SU-DHL-6 (cell line): ENCODE data around the gene ASCC3.

ENCODE experiments used
- H2AFZ ChIP-seq: fragments of 200-600 bp; sonication (generic); 2 replicates; pipeline ENCODE4 v1.6.1; 2014; ENCODE audit warnings: low read depth, mild to moderate bottlenecking, moderate library complexity, mixed read lengths, antibody characterized with exemption, low read length; ENCODE audit not compliant: severe bottlenecking
- H3F3A ChIP-seq: fragments of 200-600 bp; shearing (Covaris generic); 2 replicates; pipeline ENCODE4 v1.6.0; 2016; ENCODE audit warnings: antibody characterized with exemption, mild to moderate bottlenecking; ENCODE audit not compliant: insufficient read depth
- H3K27ac ChIP-seq: fragments of 200-600 bp; sonication (generic); 2 replicates; pipeline ENCODE4 v1.5.1; 2016; ENCODE audit warnings: low read depth, mild to moderate bottlenecking, low read length, moderate library complexity, mixed read lengths
- H3K27me3 ChIP-seq: fragments of 200-600 bp; sonication (generic), shearing (Covaris generic); 2 replicates; pipeline ENCODE4 v1.6.0; 2014; ENCODE audit warnings: mild to moderate bottlenecking, low read length
- H3K36me3 ChIP-seq: fragments of 200-600 bp; sonication (generic); 2 replicates; pipeline ENCODE4 v1.6.1; 2014; ENCODE audit warnings: mild to moderate bottlenecking, low read length, mixed read lengths
- H3K4me2 ChIP-seq: fragments of 300-600, 200-600 bp; shearing (Covaris generic), sonication (generic); 2 replicates; pipeline ENCODE4 v1.6.0; 2014; ENCODE audit warnings: low read length, low read depth, mild to moderate bottlenecking; ENCODE audit not compliant: poor library complexity, severe bottlenecking
- H3K4me3 ChIP-seq: fragments of 200-600 bp; sonication (generic); 2 replicates; pipeline ENCODE4 v1.5.1; 2014; ENCODE audit warnings: antibody characterized with exemption, low read length, mild to moderate bottlenecking, mixed read lengths; ENCODE audit not compliant: insufficient read depth, poor library complexity, severe bottlenecking
- H3K79me2 ChIP-seq: fragments of 200-600 bp; sonication (generic); 2 replicates; pipeline ENCODE4 v1.6.1; 2014; ENCODE audit warnings: mild to moderate bottlenecking, low read length, moderate library complexity; ENCODE audit not compliant: insufficient read depth
- H3K9ac ChIP-seq: fragments of 200-600 bp; sonication (generic); 2 replicates; pipeline ENCODE4 v1.7.0; 2014; ENCODE audit warnings: mild to moderate bottlenecking, low read length
- H3K9me2 ChIP-seq: fragments of 200-600 bp; sonication (generic); replicated peaks from 2 replicates; pipeline ENCODE4 v1.6.1; 2014; ENCODE audit warnings: low read length; ENCODE audit not compliant: insufficient read depth
- H3K9me3 ChIP-seq: fragments of 200-600 bp; sonication (generic); 2 replicates; pipeline ENCODE4 v1.6.1; 2014; ENCODE audit warnings: low read length, mixed read lengths; ENCODE audit not compliant: insufficient read depth
- H4K20me1 ChIP-seq: fragments of 200-600 bp; sonication (generic); 2 replicates; pipeline ENCODE4 v1.6.1; 2014; ENCODE audit warnings: low read depth, mild to moderate bottlenecking, antibody characterized with exemption, low read length, moderate library complexity, mixed read lengths
- CTCF ChIP-seq: fragments of 200-600 bp; sonication (generic); IDR thresholded peaks from one replicate; pipeline ENCODE4 v1.5.1; 2017; ENCODE audit warnings: antibody characterized with exemption, mild to moderate bottlenecking, low read length, moderate library complexity; ENCODE audit not compliant: insufficient read depth, poor library complexity, severe bottlenecking
- EZH2phosphoT487 ChIP-seq: fragments of 200-600 bp; sonication (generic), shearing (Covaris generic); conservative IDR thresholded peaks from 2 replicates; pipeline ENCODE4 v1.6.1; 2018; ENCODE audit warnings: mild to moderate bottlenecking, antibody characterized with exemption, low read length, moderate library complexity, mixed read lengths

Gene ASCC3

GRCh38 chr6:100865525-100865924 is 15.6 kb downstream of the ASCC3 start:
- no peak overlapping the region for H3K4me2 ChIP-seq
- H3K27ac ChIP-seq: no peak overlapping the region
- peaks cover 67% of the 10 kb centered on the region for H3K36me3 ChIP-seq
- no peaks in the 10 kb centered on the region for H3F3A ChIP-seq
- no peaks in the 10 kb centered on the region for H3K27me3 ChIP-seq
- H3K9me2 ChIP-seq: no peaks in the 10 kb centered on the region
- no peak overlapping the region for H2AFZ ChIP-seq
- TF ChIP-seq EZH2phosphoT487: no peak
- no peak for TF ChIP-seq CTCF
- H4K20me1 ChIP-seq: no peaks in the 10 kb centered on the region
- H3K9me3 ChIP-seq: no peaks in the 10 kb centered on the region
- peaks cover 21% of the 10 kb centered on the region for H3K79me2 ChIP-seq
- H3K9ac ChIP-seq: no peak overlapping the region
- H3K4me3 ChIP-seq: no peak overlapping the region

DNA sequence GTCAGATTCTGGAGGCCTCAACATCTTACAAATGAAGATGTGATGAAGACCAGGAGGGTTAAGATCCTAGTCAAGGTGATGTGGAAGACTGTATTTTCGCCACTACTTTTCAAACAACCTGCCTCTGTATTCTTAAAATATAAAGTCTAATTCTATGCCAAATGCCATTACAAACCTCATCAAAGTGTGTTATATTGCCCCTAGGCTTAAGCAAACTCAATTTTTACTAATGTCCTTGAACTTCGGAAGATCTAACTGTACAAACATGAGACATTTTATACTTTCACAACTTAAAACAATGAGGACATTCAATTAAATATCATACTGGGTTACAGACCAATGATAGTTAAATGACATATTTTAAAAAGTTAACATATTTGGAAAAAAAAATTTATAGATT is 19.1 kb downstream of the ASCC3 start:
- no peaks in the 10 kb centered on the region for H3K27me3 ChIP-seq
- no peak overlapping the region for H3K27ac ChIP-seq
- H3K9me2 ChIP-seq: no peaks in the 10 kb centered on the region
- H3K36me3 ChIP-seq: peaks cover 76% of the 10 kb centered on the region
- no peaks in the 10 kb centered on the region for H3K79me2 ChIP-seq
- H3K9me3 ChIP-seq: no peaks in the 10 kb centered on the region
- H3K4me3 ChIP-seq: no peak overlapping the region
- H4K20me1 ChIP-seq: no peaks in the 10 kb centered on the region
- TF ChIP-seq CTCF (no peak), EZH2phosphoT487 (no peak)
- H3K9ac ChIP-seq: no peak overlapping the region
- H2AFZ ChIP-seq: no peak overlapping the region
- no peak overlapping the region for H3K4me2 ChIP-seq
- H3F3A ChIP-seq: no peaks in the 10 kb centered on the region

- Histone ChIP-seq H3K79me2 (no peaks in the 10 kb centered on the region; the same call in 1 of the 2 replicates), H3K9me3 (no peaks in the 10 kb centered on the region), H3F3A (no peaks in the 10 kb centered on the region), H3K27ac (no peak overlapping the region), H4K20me1 (no peaks in the 10 kb centered on the region; the same call in 1 of the 2 replicates), H3K9me2 (no peaks in the 10 kb centered on the region), H3K9ac (no peak overlapping the region), H3K36me3 (peaks cover 25% of the 10 kb centered on the region), H2AFZ (no peak overlapping the region), H3K4me2 (no peak overlapping the region), H3K4me3 (no peak overlapping the region), H3K27me3 (no peaks in the 10 kb centered on the region)
- no peak for TF ChIP-seq CTCF
- no peak for TF ChIP-seq EZH2phosphoT487
These were observed 25.0 kb downstream of the ASCC3 start for GRCh38 chr6:100856146-100856545.
